Ureter (tissue), 1 donor: ENCODE data around the gene TASP1. TPM values are rescaled to one million over a fixed set of nuclear protein-coding genes. Genes with fewer than 3 reads are reported as not detected.
"Not testable (repeated sequence)": the region's sequence is repeated elsewhere in the genome, so short reads cannot be mapped to it uniquely, and the experiment has no call there.

Experiments
- DNase-seq: peaks from one replicate; pipeline ENCODE4 v3.0.0-alpha.2; 2020; ENCODE audit warnings: low spot score
- total RNA-seq: library from RNA; stranded (reverse); gene quantifications from one replicate; pipeline ENCODE4 v1.2.4, GENCODE V29; 2023
- donor health status: DM: yes; HTN: yes; CAD: no.

Gene TASP1
- total RNA-seq, 1 donor from 2014 or later = 24.0 TPM

- DNase-seq = no peak
These were observed 238.3 kb downstream of the TASP1 start for GRCh38 chr20:13400453-13400852.

GRCh38 chr20:13397300-13397724, 241.4 kb downstream of the TASP1 start:
- no peak for DNase-seq

GRCh38 chr20:13396826-13397225, 241.9 kb downstream of the TASP1 start:
- no peak for DNase-seq

GRCh38 chr20:13396022-13396421, 242.7 kb downstream of the TASP1 start:
- DNase-seq = no peak

GRCh38 chr20:13395232-13395631, 243.5 kb downstream of the TASP1 start:
- no peak for DNase-seq

GRCh38 chr20:13392391-13392790, 246.3 kb downstream of the TASP1 start:
- no peak for DNase-seq

- no peak for DNase-seq
These were observed 249.6 kb downstream of the TASP1 start for GRCh38 chr20:13389115-13389514.

GRCh38 chr20:13384132-13384531, 254.6 kb downstream of the TASP1 start:
- DNase-seq = no peak

- no peak for DNase-seq
These were observed 255.9 kb downstream of the TASP1 start for GRCh38 chr20:13382786-13383185.

- not testable (repeated sequence) for DNase-seq
These were observed 258.1 kb downstream of the TASP1 start for GRCh38 chr20:13380497-13381229.

- DNase-seq = no peak
These were observed 265.3 kb downstream of the TASP1 start for GRCh38 chr20:13373400-13373799.

- no peak for DNase-seq
These were observed 274.2 kb downstream of the TASP1 start for GRCh38 chr20:13364278-13365170.

- DNase-seq = no peak
These were observed 275.3 kb downstream of the TASP1 start for GRCh38 chr20:13363473-13363872.

- DNase-seq = not testable (repeated sequence)
These were observed 276.6 kb downstream of the TASP1 start for GRCh38 chr20:13362165-13362564.

- not testable (repeated sequence) for DNase-seq
These were observed 279.8 kb downstream of the TASP1 start for GRCh38 chr20:13358936-13359335.

- DNase-seq = not testable (repeated sequence)
These were observed 280.9 kb downstream of the TASP1 start for GRCh38 chr20:13357782-13358181.

GRCh38 chr20:13356591-13356990, 282.1 kb downstream of the TASP1 start:
- DNase-seq = no peak

- DNase-seq = no peak
These were observed 282.7 kb downstream of the TASP1 start for GRCh38 chr20:13355941-13356486.

- DNase-seq = no peak
These were observed 283.3 kb downstream of the TASP1 start for GRCh38 chr20:13355411-13355810.

- DNase-seq = no peak
These were observed 285.3 kb downstream of the TASP1 start for GRCh38 chr20:13353261-13353945.

- DNase-seq = no peak
These were observed 289.5 kb downstream of the TASP1 start for GRCh38 chr20:13349235-13349604.
